LNCaP clone FGC (cell line): Measurements from ENCODE around the gene STAP2.
"Not testable (repeated sequence)": the region's sequence is repeated elsewhere in the genome, so short reads cannot be mapped to it uniquely, and the experiment has no call there.

Experiments used
- DNase-seq: peaks from one replicate; pipeline ENCODE4 v3.0.0-alpha.2; 2011; ENCODE audit warnings: low read depth
- H3K4me3 ChIP-seq: 2 replicates; pipeline ENCODE4 v1.5.1; 2011; ENCODE audit warnings: mild to moderate bottlenecking, low read depth, low read length, control low read depth
- CTCF ChIP-seq: IDR thresholded peaks from 2 replicates; pipeline ENCODE4 v1.5.1; 2012; ENCODE audit warnings: mild to moderate bottlenecking; ENCODE audit not compliant: control insufficient read depth, insufficient read depth; ENCODE audit errors: extremely low read depth

STAP2 gene

GRCh38 chr19:4279530-4280422 lies 58.9 kb downstream of the STAP2 start:
- TF ChIP-seq CTCF: no peak
- DNase-seq: no peak
- H3K4me3 ChIP-seq: no peak overlapping the region

GRCh38 chr19:4279267-4279529 lies 59.4 kb downstream of the STAP2 start:
- no peak for DNase-seq

GRCh38 chr19:4278419-4279266 lies 60.0 kb downstream of the STAP2 start, which contains the start of gene SHD:
Gene SHD, plus strand, starts transcription at chr19:4279266. Its CDS starts 798 bp downstream, at chr19:4280064.
- no peak for TF ChIP-seq CTCF
- no peak within 1 kb of the TSS for H3K4me3 ChIP-seq
- DNase-seq: no peak

More at GRCh38 chr19:4279267-4279529, 59.4 kb downstream of the STAP2 start:
- no peak overlapping the region for H3K4me3 ChIP-seq
- no peak for TF ChIP-seq CTCF

- no peak for DNase-seq
- TF ChIP-seq CTCF: no peak
- no peak overlapping the region for H3K4me3 ChIP-seq
Observed at GRCh38 chr19:4278010-4278409, 60.6 kb downstream of the STAP2 start.

- DNase-seq: no peak
- no peak for TF ChIP-seq CTCF
Observed at GRCh38 chr19:4277191-4277696, 61.4 kb downstream of the STAP2 start.

GRCh38 chr19:4274321-4274686 lies 64.3 kb downstream of the STAP2 start:
- H3K4me3 ChIP-seq, DNase-seq: not testable (repeated sequence)

More at GRCh38 chr19:4277191-4277696, 61.4 kb downstream of the STAP2 start:
- no peak overlapping the region for H3K4me3 ChIP-seq
